Gastrocnemius medialis (tissue), 4 donors: ENCODE results near the gene RPL38. TPM values are rescaled to one million over a fixed set of nuclear protein-coding genes. Genes with fewer than 3 reads are reported as not detected.

Experiments used
- ATAC-seq, 2 donors: fragments of 150-250 bp; one replicate each; pipeline ENCODE4 v1.9.1; 2016
- DNase-seq, 2 donors: peaks; one replicate each; pipeline ENCODE4 v3.0.0-alpha.2; 2019
- H3K27ac ChIP-seq, 4 donors: fragments of 200-600 bp; sonication (generic); 1 replicate in 1 of 4; 2 replicates in 3 of 4; pipeline ENCODE4 v1.5.1; 2016 to 2018; ENCODE audit warnings: mild to moderate bottlenecking in 2 of 4, moderate library complexity in 1 of 4
- H3K27me3 ChIP-seq, 3 donors: fragments of 200-600 bp; sonication (generic) in 2 of 3; 1 replicate in 1 of 3; 2 replicates in 2 of 3; pipeline versions ENCODE4 v1.5.1 to v1.6.0; 2016 to 2019; ENCODE audit warnings: mild to moderate bottlenecking in 1 of 3, moderate library complexity in 1 of 3
- H3K36me3 ChIP-seq, 2 donors: fragments of 200-600 bp; sonication (generic) in 1 of 2; one replicate each; pipeline ENCODE4 v1.5.1; 2017 to 2018
- H3K4me1 ChIP-seq, 2 donors: fragments of 200-600 bp; sonication (generic) in 1 of 2; one replicate each; pipeline ENCODE4 v1.5.1; 2016 to 2017; ENCODE audit warnings: mild to moderate bottlenecking in 2 of 2
- H3K4me3 ChIP-seq, 4 donors: fragments of 200-600 bp; sonication (generic) in 3 of 4; 1 replicate in 1 of 4; 2 replicates in 3 of 4; pipeline ENCODE4 v1.5.1; 2016 to 2019; ENCODE audit warnings: mild to moderate bottlenecking in 2 of 4
- H3K9me3 ChIP-seq, 3 donors: fragments of 200-600 bp; sonication (generic) in 2 of 3; 1 replicate in 1 of 3; 2 replicates in 2 of 3; pipeline ENCODE4 v1.5.1; 2016 to 2019
- POLR2A ChIP-seq, 2 donors: fragments of 450-650 bp; IDR thresholded peaks; one replicate each; pipeline ENCODE4 v1.6.1; 2017; ENCODE audit warnings: antibody characterized with exemption in 2 of 2, mild to moderate bottlenecking in 2 of 2, moderate library complexity in 2 of 2
- in situ Hi-C, 4 donors: fragments of 200-750 bp; cut with MboI; loops; one replicate each; pipeline versions ENCODE4 v1.15.0 to v1.8.0; 2017; ENCODE audit warnings: low sequenced_read_pairs in 4 of 4
- intact Hi-C: fragments of 100-400 bp; cut with DNase I; formaldehyde crosslinking; loops from one replicate; pipeline ENCODE4 v1.15.1; 2023; ENCODE audit warnings: low total_unique reads
- total RNA-seq, 4 donors: library from RNA; depleted of rRNA; stranded (reverse); fragments of >200 nt; gene quantifications; one replicate each; pipeline versions ENCODE4 v1.1.0 to v1.2.3, GENCODE V29; 2016
- TF ChIP-seq, protein P1 (sequence below), 5 experiments: fragments of 450-650 bp in 3 of 5; fragments of 200-600 bp in 2 of 5; sonication (generic) in 2 of 5; IDR thresholded peaks in 4 of 5; conservative IDR thresholded peaks in 1 of 5; 1 replicate in 4 of 5; 2 replicates in 1 of 5; pipeline ENCODE4 v1.5.1; 2016 to 2019; ENCODE audit warnings: antibody characterized with exemption in 5 of 5, mild to moderate bottlenecking in 3 of 5, moderate library complexity in 3 of 5

Gene RPL38
- total RNA-seq, 4 donors from 2014 or later, result 346 to 472 (median 443) TPM

DNA sequence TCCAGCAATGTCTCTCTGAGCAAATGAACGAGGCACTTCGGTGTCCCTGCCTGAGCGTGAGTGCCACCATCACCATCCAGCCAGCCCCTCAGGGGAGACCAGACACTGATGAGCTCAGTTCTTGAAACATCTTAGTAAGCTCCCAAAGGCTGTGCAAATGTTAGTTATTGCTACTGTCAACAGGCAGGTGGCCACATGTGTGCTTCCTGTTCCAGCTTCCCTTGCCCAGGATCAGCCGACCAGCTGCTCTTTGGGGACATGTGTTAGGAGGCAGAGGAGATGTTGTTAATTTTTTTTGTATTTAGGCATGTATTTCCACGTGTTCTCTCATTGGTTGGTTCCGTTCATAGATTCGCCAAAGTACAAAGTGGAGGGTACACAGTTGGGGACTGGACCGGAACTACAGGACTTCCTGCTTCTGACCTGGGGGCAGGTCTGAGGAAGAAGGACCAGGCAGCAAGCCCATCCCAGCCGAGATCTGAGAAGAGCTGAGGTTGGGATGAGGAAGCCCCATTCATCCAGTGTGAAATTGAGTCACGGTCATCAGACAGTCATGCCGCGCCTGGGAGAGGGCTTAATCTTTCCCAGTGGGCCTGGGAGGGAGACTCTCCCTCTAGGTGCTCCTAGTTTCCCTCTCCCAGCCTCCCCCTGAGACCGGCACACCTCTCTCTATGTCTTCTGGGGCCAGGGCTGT, 13.7 kb downstream of the RPL38 start:
- Histone ChIP-seq H3K9me3 (no peaks in the 10 kb centered on the region), H3K4me3 (no peak overlapping the region), H3K27me3 (no peaks in the 10 kb centered on the region), H3K4me1 (peaks cover 41 to 46% of the 10 kb centered on the region in 2 donors), H3K27ac (peak overlapping the region in 3 of 4 donors; percentile 88 to 96 (median 93)), H3K36me3 (no peaks in the 10 kb centered on the region)
- ATAC-seq (no peak), DNase-seq (no peak)
- TF ChIP-seq, protein P1, sequence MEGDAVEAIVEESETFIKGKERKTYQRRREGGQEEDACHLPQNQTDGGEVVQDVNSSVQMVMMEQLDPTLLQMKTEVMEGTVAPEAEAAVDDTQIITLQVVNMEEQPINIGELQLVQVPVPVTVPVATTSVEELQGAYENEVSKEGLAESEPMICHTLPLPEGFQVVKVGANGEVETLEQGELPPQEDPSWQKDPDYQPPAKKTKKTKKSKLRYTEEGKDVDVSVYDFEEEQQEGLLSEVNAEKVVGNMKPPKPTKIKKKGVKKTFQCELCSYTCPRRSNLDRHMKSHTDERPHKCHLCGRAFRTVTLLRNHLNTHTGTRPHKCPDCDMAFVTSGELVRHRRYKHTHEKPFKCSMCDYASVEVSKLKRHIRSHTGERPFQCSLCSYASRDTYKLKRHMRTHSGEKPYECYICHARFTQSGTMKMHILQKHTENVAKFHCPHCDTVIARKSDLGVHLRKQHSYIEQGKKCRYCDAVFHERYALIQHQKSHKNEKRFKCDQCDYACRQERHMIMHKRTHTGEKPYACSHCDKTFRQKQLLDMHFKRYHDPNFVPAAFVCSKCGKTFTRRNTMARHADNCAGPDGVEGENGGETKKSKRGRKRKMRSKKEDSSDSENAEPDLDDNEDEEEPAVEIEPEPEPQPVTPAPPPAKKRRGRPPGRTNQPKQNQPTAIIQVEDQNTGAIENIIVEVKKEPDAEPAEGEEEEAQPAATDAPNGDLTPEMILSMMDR (IDR thresholded peaks at IDR 0.05 in 4 of 5, conservative IDR thresholded peaks at IDR 0.05 in 1 of 5), result no peak
- no peak for TF ChIP-seq POLR2A (IDR thresholded peaks at IDR 0.05)
- in situ Hi-C loops (loop anchor here in 3 of 4 donors (10.0 to 25.0 kb wide), 3 partner anchors 145 to 270 kb away; partner anchors contain the start of genes BTBD17 (in 1 of the 3) and GPR142 (in 1 of the 3)), intact Hi-C loops (loop anchor here (10.0 kb wide), 3 partner anchors 148 to 558 kb away; partner anchors contain the start of genes BTBD17, GPR142 and NAT9)

DNA sequence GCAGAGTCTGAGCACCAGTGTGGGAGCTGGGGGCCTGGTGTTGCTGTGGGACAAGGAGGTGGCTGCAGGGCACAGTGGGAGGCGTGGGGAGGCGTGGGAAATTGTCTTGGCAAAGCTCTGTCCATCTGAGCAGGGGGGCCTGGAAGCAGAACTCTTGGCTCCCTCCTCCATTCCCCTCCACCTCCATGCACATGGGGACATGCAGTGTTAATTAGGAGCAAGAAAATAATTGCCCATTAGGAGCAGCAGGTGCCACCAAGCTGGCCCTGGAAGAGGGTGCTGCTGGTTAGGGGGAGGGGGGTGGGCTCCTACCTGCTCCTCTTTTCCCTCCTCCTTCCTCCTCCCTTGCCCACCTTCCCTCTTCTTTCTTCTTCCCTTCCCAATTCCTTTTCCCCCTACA, 14.4 kb downstream of the RPL38 start:
- no peaks in the 10 kb centered on the region for H3K9me3 ChIP-seq
- in situ Hi-C loops (loop anchor here in 3 of 4 donors (10.0 to 25.0 kb wide), 3 partner anchors 144 to 269 kb away; partner anchors contain the start of genes BTBD17 (in 1 of the 3) and GPR142 (in 1 of the 3)), intact Hi-C loops (loop anchor here (10.0 kb wide), 3 partner anchors 147 to 557 kb away; partner anchors contain the start of genes BTBD17, GPR142 and NAT9)
- H3K4me3 ChIP-seq, result no peak overlapping the region
- ATAC-seq (no peak), DNase-seq (no peak)
- no peaks in the 10 kb centered on the region for H3K27me3 ChIP-seq
- H3K36me3 ChIP-seq, result no peaks in the 10 kb centered on the region
- peaks cover 36 to 39% of the 10 kb centered on the region in 2 donors for H3K4me1 ChIP-seq
- H3K27ac ChIP-seq, result no peak overlapping the region
- TF ChIP-seq, protein P1 (IDR thresholded peaks at IDR 0.05 in 4 of 5, conservative IDR thresholded peaks at IDR 0.05 in 1 of 5), result no peak
- TF ChIP-seq POLR2A (IDR thresholded peaks at IDR 0.05), result no peak

DNA sequence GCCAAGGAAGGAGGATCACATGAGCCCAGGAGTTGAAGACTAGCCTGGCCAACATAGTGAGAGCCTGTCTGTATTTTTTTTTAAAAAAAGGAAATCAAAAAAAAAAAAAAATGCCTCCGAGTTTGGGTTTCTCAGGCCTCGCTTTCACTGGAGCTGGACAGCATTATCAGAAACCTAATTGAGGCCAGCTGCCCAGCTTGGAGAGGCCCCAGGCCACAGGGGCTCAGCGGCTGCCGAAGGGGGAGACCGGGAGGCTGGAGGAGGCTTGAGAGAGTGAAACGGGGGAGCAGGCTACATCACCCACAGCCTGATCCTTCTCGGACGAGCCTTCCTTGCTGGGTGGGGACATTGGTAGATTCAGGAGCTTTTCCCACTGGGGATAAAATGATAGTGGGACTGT, 15.0 kb downstream of the RPL38 start:
- no peak overlapping the region for H3K27ac ChIP-seq
- TF ChIP-seq, protein P1 (IDR thresholded peaks at IDR 0.05 in 4 of 5, conservative IDR thresholded peaks at IDR 0.05 in 1 of 5), result no peak
- TF ChIP-seq POLR2A (IDR thresholded peaks at IDR 0.05), result no peak
- intact Hi-C loops, result loop anchor here (10.0 kb wide), 3 partner anchors 146 to 556 kb away; partner anchors contain the start of genes BTBD17, GPR142 and NAT9
- H3K4me1 ChIP-seq, result peaks cover 36 to 38% of the 10 kb centered on the region in 2 donors
- peaks cover 0 to 4% of the 10 kb centered on the region in 2 donors for H3K36me3 ChIP-seq
- DNase-seq, result no peak
- H3K27me3 ChIP-seq, result no peaks in the 10 kb centered on the region
- no peak for ATAC-seq
- in situ Hi-C loops, result loop anchor here in 3 of 4 donors (10.0 to 25.0 kb wide), 3 partner anchors 144 to 269 kb away; partner anchors contain the start of genes BTBD17 (in 1 of the 3) and GPR142 (in 1 of the 3)
- no peaks in the 10 kb centered on the region for H3K9me3 ChIP-seq
- H3K4me3 ChIP-seq, result no peak overlapping the region

DNA sequence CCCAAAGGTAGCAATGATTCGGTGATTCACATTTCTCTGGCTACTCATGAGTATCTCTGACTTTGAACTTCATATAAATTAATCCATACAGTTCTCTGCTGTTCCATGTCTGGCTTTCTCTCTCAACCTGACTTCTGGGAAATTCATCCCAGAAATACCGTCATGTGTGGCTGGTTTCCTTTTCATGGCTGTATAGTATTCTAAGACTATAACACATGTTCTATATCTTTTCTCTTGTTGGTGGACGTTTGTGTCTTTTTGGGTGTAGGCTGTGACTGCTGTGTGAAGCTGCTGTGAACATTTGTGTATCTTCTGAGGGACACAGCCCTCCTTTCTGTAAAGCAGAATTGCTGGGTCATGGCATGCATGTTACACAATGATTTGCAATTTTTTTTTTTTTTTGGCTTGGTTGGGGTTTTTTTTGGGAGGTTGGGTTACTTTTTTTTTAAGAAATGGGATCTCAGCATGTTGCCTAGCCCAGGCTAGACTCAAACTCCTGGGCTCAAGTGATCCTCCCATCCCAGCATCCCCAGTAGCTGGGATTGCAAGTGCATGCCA, 16.2 kb downstream of the RPL38 start:
- peaks cover 0 to 10% of the 10 kb centered on the region in 2 donors for H3K36me3 ChIP-seq
- ATAC-seq (no peak), DNase-seq (no peak)
- intact Hi-C loops, result loop anchor here (10.0 kb wide), 3 partner anchors 145 to 555 kb away; partner anchors contain the start of genes BTBD17, GPR142 and NAT9
- no peaks in the 10 kb centered on the region for H3K9me3 ChIP-seq
- H3K27ac ChIP-seq, result no peak overlapping the region
- TF ChIP-seq, protein P1 (IDR thresholded peaks at IDR 0.05 in 4 of 5, conservative IDR thresholded peaks at IDR 0.05 in 1 of 5), result no peak
- no peak for TF ChIP-seq POLR2A (IDR thresholded peaks at IDR 0.05)
- H3K27me3 ChIP-seq, result no peaks in the 10 kb centered on the region
- in situ Hi-C loops, result loop anchor here in 3 of 4 donors (10.0 to 25.0 kb wide), 3 partner anchors 143 to 268 kb away; partner anchors contain the start of genes BTBD17 (in 1 of the 3) and GPR142 (in 1 of the 3)
- H3K4me3 ChIP-seq, result no peak overlapping the region
- H3K4me1 ChIP-seq, result peaks cover 24 to 26% of the 10 kb centered on the region in 2 donors
